Common myeloid progenitor, CD34-positive (primary cell): ENCODE data around the gene TXNRD2.

Source experiments
- CTCF ChIA-PET: fragments of 350-600 bp; sonication (Branson Sonifier 250); formaldehyde crosslinking; loops from one replicate; lab custom pipeline; 2021; ENCODE audit warnings: antibody characterized with exemption; lab: Charles Lee
- POLR2A ChIA-PET: fragments of 350-600 bp; sonication (Branson Sonifier 250); formaldehyde crosslinking; loops from one replicate; lab custom pipeline; 2021; ENCODE audit warnings: antibody characterized with exemption; lab: Charles Lee
- DNase-seq, 3 donors: peaks; one replicate each; pipeline versions ENCODE4 v3.0.0 to v3.0.0-alpha.2; 2013
- H3K27ac ChIP-seq, 2 experiments: 1 replicate in 1 of 2; 2 replicates in 1 of 2; pipeline ENCODE4 v1.7.0; 2013; ENCODE audit warnings: inconsistent platforms in 2 of 2, low read length in 2 of 2, mild to moderate bottlenecking in 2 of 2, low read depth in 1 of 2, moderate library complexity in 1 of 2; ENCODE audit not compliant: severe bottlenecking in 2 of 2, insufficient read depth in 1 of 2, poor library complexity in 1 of 2
- H3K27me3 ChIP-seq, 5 experiments: replicated peaks in 2 of 5; 1 replicate in 3 of 5; 2 replicates in 2 of 5; pipeline versions ENCODE4 v1.6.1 to v1.7.0; 2013; ENCODE audit warnings: low read length in 4 of 5, mild to moderate bottlenecking in 2 of 5, moderate library complexity in 2 of 5, inconsistent platforms in 1 of 5; ENCODE audit not compliant: insufficient read depth in 5 of 5, control insufficient read depth in 4 of 5
- H3K36me3 ChIP-seq, 4 experiments: 1 replicate in 2 of 4; 2 replicates in 2 of 4; pipeline versions ENCODE4 v1.6.1 to v1.7.0; 2013; ENCODE audit warnings: low read length in 3 of 4, control low read depth in 1 of 4, mild to moderate bottlenecking in 1 of 4; ENCODE audit not compliant: control insufficient read depth in 4 of 4, insufficient read depth in 4 of 4
- H3K4me1 ChIP-seq, 4 experiments: 1 replicate in 3 of 4; 2 replicates in 1 of 4; pipeline versions ENCODE4 v1.6.1 to v1.7.1; 2013; ENCODE audit warnings: low read length in 3 of 4, mild to moderate bottlenecking in 3 of 4, control low read depth in 1 of 4, inconsistent platforms in 1 of 4, moderate library complexity in 1 of 4; ENCODE audit not compliant: control insufficient read depth in 4 of 4, insufficient read depth in 4 of 4; ENCODE audit errors: control extremely low read depth in 1 of 4
- H3K4me3 ChIP-seq, 7 experiments: 1 replicate in 4 of 7; 2 replicates in 3 of 7; pipeline versions ENCODE4 v1.5.1 to v1.7.0; 2013; ENCODE audit warnings: mild to moderate bottlenecking in 7 of 7, low read length in 6 of 7, moderate library complexity in 6 of 7, inconsistent platforms in 2 of 7, low read depth in 2 of 7, control low read depth in 1 of 7; ENCODE audit not compliant: insufficient read depth in 4 of 7, control insufficient read depth in 1 of 7; ENCODE audit errors: extremely low read depth in 1 of 7
- H3K9me3 ChIP-seq, 5 experiments: 1 replicate in 4 of 5; 2 replicates in 1 of 5; pipeline versions ENCODE4 v1.6.1 to v1.7.1; 2013; ENCODE audit warnings: low read length in 4 of 5, mild to moderate bottlenecking in 2 of 5, inconsistent platforms in 1 of 5, low read depth in 1 of 5, moderate library complexity in 1 of 5; ENCODE audit not compliant: control insufficient read depth in 4 of 5, insufficient read depth in 2 of 5; ENCODE audit errors: control extremely low read depth in 1 of 5
- WGBS: methylation state at CpG from one replicate; pipeline ENCODE4 v1.1.5; 2013; ENCODE audit not compliant: insufficient coverage; 5-methylcytosine and 5-hydroxymethylcytosine counted together

TXNRD2 gene

GRCh38 chr22:19984201-19984753 is 42.7 kb upstream of the TXNRD2 start:
- Histone ChIP-seq H3K27ac (no peak overlapping the region), H3K9me3 (no peaks in the 10 kb centered on the region), H3K4me3 (no peak overlapping the region), H3K27me3 (no peaks in the 10 kb centered on the region), H3K36me3 (peaks cover 0 to 29% (median 5%) of the 10 kb centered on the region in 4 experiments), H3K4me1 (peaks cover 0 to 36% (median 20%) of the 10 kb centered on the region in 4 experiments)
- DNase-seq, result no peak
- WGBS, result 98% methylated on average over 17 of the region's 19 CpGs
- POLR2A ChIA-PET, result no interaction called here
- CTCF ChIA-PET, result interaction anchor here (1.1 to 3.9 kb wide), 3 partner anchors 9 to 30 kb away, joined by 3 to 26 read pairs (median 10); no protein-coding TSS in a partner anchor

DNA sequence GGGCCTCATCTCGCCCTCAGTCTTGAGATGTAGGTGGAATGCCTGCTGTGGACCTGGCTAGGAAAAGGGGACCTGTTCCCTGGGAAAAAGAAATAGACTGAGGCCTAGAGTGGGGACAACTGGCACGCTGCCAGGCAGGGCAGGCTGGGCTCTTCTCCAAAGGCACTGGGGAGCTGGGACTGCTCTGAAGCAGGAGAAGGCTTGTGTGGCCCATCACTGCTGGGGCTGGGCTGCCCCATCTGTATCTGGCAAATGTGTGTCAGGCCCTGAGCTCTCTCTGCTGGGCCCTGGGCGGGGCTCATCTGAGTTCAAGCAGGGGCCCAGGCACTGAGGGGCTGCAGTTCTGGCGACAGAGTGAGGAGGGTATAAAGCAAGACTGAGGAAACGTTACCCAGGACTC is 42.1 kb upstream of the TXNRD2 start:
- H3K4me3 ChIP-seq, result no peak overlapping the region
- ChIA-PET CTCF (interaction anchor here (0.8 to 3.9 kb wide), 3 partner anchors 26 to 31 kb away, joined by 3 to 26 read pairs (median 4); no protein-coding TSS in a partner anchor), POLR2A (no interaction called here)
- no peak overlapping the region for H3K27ac ChIP-seq
- no peaks in the 10 kb centered on the region for H3K9me3 ChIP-seq
- DNase-seq, result no peak
- WGBS, result 69% methylated on average over 2 of the region's 5 CpGs
- H3K4me1 ChIP-seq, result peaks cover 0 to 36% (median 20%) of the 10 kb centered on the region in 4 experiments
- no peaks in the 10 kb centered on the region for H3K27me3 ChIP-seq
- peaks cover 0 to 34% (median 8%) of the 10 kb centered on the region in 4 experiments for H3K36me3 ChIP-seq

DNA sequence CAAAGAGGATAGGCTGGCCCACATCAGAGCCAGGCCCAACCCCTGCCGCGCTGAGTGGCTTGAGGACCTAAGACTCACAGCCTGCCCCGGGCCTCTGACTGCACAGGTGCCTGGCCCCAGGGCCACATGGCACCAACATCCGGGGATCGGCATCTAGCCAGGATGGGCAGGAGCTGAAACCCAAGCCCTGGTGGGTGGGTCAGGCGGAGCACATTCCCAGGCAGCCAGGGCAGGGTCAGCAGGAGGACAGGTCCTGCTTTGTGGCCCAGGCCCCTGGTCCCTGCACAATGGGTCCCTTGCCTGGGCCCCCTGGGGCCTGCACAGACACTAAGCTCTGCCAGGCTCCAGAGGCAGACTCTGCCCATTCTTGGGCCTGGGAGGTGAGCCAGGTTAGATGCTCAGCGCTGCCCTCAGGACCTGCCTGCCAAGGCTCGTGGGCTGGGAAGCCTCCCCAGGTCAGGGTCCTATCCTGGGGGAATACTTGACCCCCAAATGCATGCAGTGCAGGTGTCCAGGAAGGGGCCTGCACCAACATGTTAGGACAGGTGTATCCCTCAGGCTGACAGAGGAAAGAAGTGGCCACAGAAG is 41.5 kb upstream of the TXNRD2 start:
- no peaks in the 10 kb centered on the region for H3K27me3 ChIP-seq
- CTCF ChIA-PET, result interaction anchor here (0.8 to 3.9 kb wide), 2 partner anchors 28 to 31 kb away, joined by 4 to 26 read pairs; no protein-coding TSS in a partner anchor
- H3K27ac ChIP-seq, result no peak overlapping the region
- H3K9me3 ChIP-seq, result no peaks in the 10 kb centered on the region
- H3K36me3 ChIP-seq, result peaks cover 0 to 40% (median 9%) of the 10 kb centered on the region in 4 experiments
- peaks cover 0 to 36% (median 20%) of the 10 kb centered on the region in 4 experiments for H3K4me1 ChIP-seq
- POLR2A ChIA-PET, result no interaction called here
- no peak overlapping the region for H3K4me3 ChIP-seq
- DNase-seq, result no peak
- 97% methylated on average over 8 of the region's 8 CpGs for whole genome bisulfite sequencing

GRCh38 chr22:19981961-19982920 is 40.6 kb upstream of the TXNRD2 start:
- CTCF ChIA-PET, result interaction anchor here (1.4 kb wide), 1 partner anchor 10 kb away, joined by 3 read pairs; no protein-coding TSS in a partner anchor
- POLR2A ChIA-PET, result interaction anchor here (0.6 kb wide), 1 partner anchor 7 kb away, joined by 3 read pairs; no protein-coding TSS in a partner anchor
- H3K4me1 ChIP-seq, result peaks cover 0 to 31% (median 18%) of the 10 kb centered on the region in 4 experiments

GRCh38 chr22:19981171-19981960 is 39.7 kb upstream of the TXNRD2 start:
- no peaks in the 10 kb centered on the region for H3K27me3 ChIP-seq

More at GRCh38 chr22:19981961-19982920, 40.6 kb upstream of the TXNRD2 start:
- Histone ChIP-seq H3K4me3 (no peak overlapping the region), H3K9me3 (no peaks in the 10 kb centered on the region), H3K36me3 (peaks cover 0 to 46% (median 10%) of the 10 kb centered on the region in 4 experiments), H3K27ac (no peak overlapping the region), H3K27me3 (no peaks in the 10 kb centered on the region)
- 97% methylated on average over 11 of the region's 16 CpGs for WGBS
- DNase-seq, result no peak

GRCh38 chr22:19980766-19981165 is 39.1 kb upstream of the TXNRD2 start:
- CTCF ChIA-PET, result interaction anchor here (1.0 to 3.4 kb wide), 4 partner anchors 9 to 35 kb away, joined by 3 to 9 read pairs (median 3); no protein-coding TSS in a partner anchor
- no peak for DNase-seq
- peaks cover 0 to 32% (median 15%) of the 10 kb centered on the region in 4 experiments for H3K4me1 ChIP-seq

More at GRCh38 chr22:19981171-19981960, 39.7 kb upstream of the TXNRD2 start:
- Histone ChIP-seq H3K9me3 (no peaks in the 10 kb centered on the region), H3K4me3 (no peak overlapping the region), H3K4me1 (peaks cover 0 to 32% (median 15%) of the 10 kb centered on the region in 4 experiments), H3K27ac (no peak overlapping the region), H3K36me3 (peaks cover 0 to 46% (median 10%) of the 10 kb centered on the region in 4 experiments)
- CTCF ChIA-PET, result interaction anchor here (1.0 to 3.4 kb wide), 4 partner anchors 9 to 34 kb away, joined by 3 to 9 read pairs (median 3); no protein-coding TSS in a partner anchor
- no peak for DNase-seq
- 97% methylated on average over 29 of the region's 33 CpGs for WGBS
- POLR2A ChIA-PET, result interaction anchor here (0.6 kb wide), 1 partner anchor 8 kb away, joined by 3 read pairs; no protein-coding TSS in a partner anchor

More at GRCh38 chr22:19980766-19981165, 39.1 kb upstream of the TXNRD2 start:
- Histone ChIP-seq H3K27ac (no peak overlapping the region), H3K36me3 (peaks cover 0 to 46% (median 10%) of the 10 kb centered on the region in 4 experiments), H3K4me3 (no peak overlapping the region), H3K9me3 (no peaks in the 10 kb centered on the region), H3K27me3 (no peaks in the 10 kb centered on the region)
- WGBS, result 95% methylated on average over 4 of the region's 7 CpGs
- POLR2A ChIA-PET, result no interaction called here
